ENCODE measurements around the gene RAB35. TPM values are rescaled to one million over a fixed set of nuclear protein-coding genes. Genes with fewer than 3 reads are reported as not detected.
A peak's percentile ranks its signal among the peaks of the same experiment; 100 is the strongest.

RAB35 gene
- total RNA-seq, result 10 to 100 TPM; 16.4 to 46.2 (median 26.4) TPM
- polyA plus RNA-seq, result 10 to 100 TPM; 15.4 to 44.6 TPM
- long read RNA-seq, donor 1, partial matches to known transcripts, result 1 of 12 reads
- long read RNA-seq, donor 1, other reads (novel, unspliced or antisense), result 7 of 12 reads
- long read RNA-seq, donor 2, transcript RAB35-201 (6 exons, 2,945 nt), result major isoform, 40 of 50 reads
- long read RNA-seq, donor 2, partial matches to known transcripts, result 1 of 50 reads
- long read RNA-seq, donor 2, other reads (novel, unspliced or antisense), result 9 of 50 reads
- long read RNA-seq, donor 3, transcript RAB35-201 (6 exons, 2,945 nt), result major isoform, 8 of 11 reads
- long read RNA-seq, donor 3, partial matches to known transcripts, result 0 of 11 reads
- long read RNA-seq, donor 3, other reads (novel, unspliced or antisense), result 2 of 11 reads

- H3K27me3 ChIP-seq, result no peaks in the 10 kb centered on the region
- H3K4me3 ChIP-seq, result peak within 1 kb of the TSS; percentile 61 to 97 (median 88)
- intact Hi-C loops (cut with DNase I), result loop anchor here in 1 of 10 donors (2.0 kb wide), 1 partner anchor 78 kb away; the partner anchor contains the start of gene GCN1
- peak within 1 kb of the TSS; percentile 90 to 99 (median 98) for H3K27ac ChIP-seq
- no peak for ATAC-seq
- peaks cover 7 to 81% (median 35%) of the 10 kb centered on the region in 12 donors for H3K4me1 ChIP-seq
- no peak for DNase-seq
- WGBS, 4 donors, result 0 to 2% (median 1%) methylated on average over 17 to 50 of the region's 50 CpGs; no CpG with 5 or more reads in 1 of the 4 donors
- TF ChIP-seq POLR2A (IDR thresholded peaks at IDR 0.05) (no peak), CTCF (IDR thresholded peaks at IDR 0.05) (no peak)
- H3K36me3 ChIP-seq, result peaks cover 0 to 17% (median 0%) of the 10 kb centered on the region in 9 donors
- H3K9me3 ChIP-seq, result no peaks in the 10 kb centered on the region
Measured at GRCh38 chr12:120116441-120116791, at the start of gene RAB35. TSS of gene RAB35 (minus strand) at chr12:120116753. CDS start at chr12:120116650, 103 bp downstream.

- no peak for ATAC-seq
- Histone ChIP-seq H3K27ac (no peak overlapping the region), H3K36me3 (peaks cover 6 to 99% (median 92%) of the 10 kb centered on the region in 9 donors), H3K9me3 (no peaks in the 10 kb centered on the region), H3K27me3 (no peaks in the 10 kb centered on the region), H3K4me1 (no peaks in the 10 kb centered on the region), H3K4me3 (no peak overlapping the region)
- intact Hi-C loops (cut with DNase I), result no loop called here
- TF ChIP-seq POLR2A (IDR thresholded peaks at IDR 0.05) (no peak), CTCF (IDR thresholded peaks at IDR 0.05) (no peak)
- no peak for DNase-seq
- WGBS, 4 donors, result 91 to 96% (median 94%) methylated on average over 3 to 11 of the region's 11 CpGs
Measured at GRCh38 chr12:120164293-120164692, 47.7 kb upstream of the RAB35 start.

- TF ChIP-seq POLR2A (IDR thresholded peaks at IDR 0.05) (no peak), CTCF (IDR thresholded peaks at IDR 0.05) (no peak)
- Histone ChIP-seq H3K9me3 (no peaks in the 10 kb centered on the region), H3K36me3 (peaks cover 6 to 99% (median 92%) of the 10 kb centered on the region in 9 donors), H3K4me1 (no peaks in the 10 kb centered on the region), H3K27me3 (no peaks in the 10 kb centered on the region), H3K4me3 (no peak overlapping the region), H3K27ac (no peak overlapping the region)
- intact Hi-C loops (cut with DNase I), result no loop called here
- ATAC-seq (no peak), DNase-seq (no peak)
- WGBS, 4 donors, result 90 to 96% (median 92%) methylated on average over 4 to 8 of the region's 8 CpGs
Measured at GRCh38 chr12:120162763-120163162, 46.2 kb upstream of the RAB35 start.

- 80 to 93% (median 90%) methylated on average over 11 of the region's 11 CpGs for WGBS, 4 donors
- H3K27ac ChIP-seq, result no peak overlapping the region
- no peaks in the 10 kb centered on the region for H3K9me3 ChIP-seq
- no peaks in the 10 kb centered on the region for H3K27me3 ChIP-seq
- ATAC-seq (no peak), DNase-seq (no peak)
- no peaks in the 10 kb centered on the region for H3K4me1 ChIP-seq
- H3K4me3 ChIP-seq, result no peak overlapping the region
- intact Hi-C loops (cut with DNase I), result no loop called here
- no peak for TF ChIP-seq CTCF (IDR thresholded peaks at IDR 0.05)
- TF ChIP-seq POLR2A (IDR thresholded peaks at IDR 0.05), result no peak
- peaks cover 6 to 99% (median 92%) of the 10 kb centered on the region in 9 donors for H3K36me3 ChIP-seq
Measured at GRCh38 chr12:120161852-120162251, 45.3 kb upstream of the RAB35 start.
